Measurements from ENCODE around the gene TMEM120A. TPM values are rescaled to one million over a fixed set of nuclear protein-coding genes. Genes with fewer than 3 reads are reported as not detected.
A peak's percentile ranks its signal among the peaks of the same experiment; 100 is the strongest.

Gene TMEM120A
- total and polyA plus RNA-seq, 2 donors from 2014 or later, result 47.0 to 141 TPM

DNA sequence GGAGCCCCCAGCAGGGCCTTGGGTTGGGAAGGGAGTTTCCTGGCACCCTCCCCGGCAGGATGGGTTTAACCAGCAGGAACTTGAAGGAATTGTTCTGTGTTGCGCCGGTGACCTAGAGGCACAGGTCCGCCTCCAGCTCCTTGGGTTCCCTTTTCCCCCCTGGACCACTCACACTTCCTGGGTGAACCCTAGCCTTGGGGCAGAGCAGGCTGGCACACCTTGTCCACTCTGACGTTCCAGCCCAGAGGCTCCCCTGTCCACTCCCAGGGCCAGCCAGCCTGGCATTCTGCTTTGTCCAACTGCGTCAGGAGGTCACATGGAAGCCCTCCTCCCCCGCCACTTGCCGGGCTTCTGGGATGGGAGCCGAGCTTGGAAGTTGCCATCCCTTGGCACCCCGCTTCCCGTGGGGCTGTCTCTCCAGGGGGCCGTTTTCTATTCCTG is 25.8 kb downstream of the TMEM120A start:
- peaks cover 0 to 42% (median 38%) of the 10 kb centered on the region in 3 donors for H3K4me1 ChIP-seq (ENCODE audit: control insufficient read depth in 2 of 3, insufficient read depth in 2 of 3, low read depth in 1 of 3, low read length in 3 of 3)
- H3K9ac ChIP-seq (ENCODE audit: low read length in 3 of 3), result no peak overlapping the region
- DNase-seq (no peak), FAIRE-seq (no peak)
- no peak overlapping the region for H3K4me3 ChIP-seq (ENCODE audit: low read length in 3 of 3)
- intact Hi-C loops (cut with DNase I), result no loop called here
- peak overlapping the region; percentile 76 to 89 for H3K27ac ChIP-seq (ENCODE audit: low read depth in 2 of 2, low read length in 2 of 2)
- no peaks in the 10 kb centered on the region for H3K27me3 ChIP-seq (ENCODE audit: control insufficient read depth, insufficient read depth, low read length)
- H3K9me3 ChIP-seq (ENCODE audit: control insufficient read depth in 2 of 3, insufficient read depth in 1 of 3, low read length in 3 of 3), result no peaks in the 10 kb centered on the region
- peaks cover 0 to 3% (median 0%) of the 10 kb centered on the region in 3 donors for H3K36me3 ChIP-seq (ENCODE audit: control insufficient read depth in 2 of 3, insufficient read depth in 3 of 3, low read length in 3 of 3)
- no peak for TF ChIP-seq CTCF (IDR thresholded peaks at IDR 0.05; ENCODE audit: borderline replicate concordance, extremely low read depth, insufficient read depth)

DNA sequence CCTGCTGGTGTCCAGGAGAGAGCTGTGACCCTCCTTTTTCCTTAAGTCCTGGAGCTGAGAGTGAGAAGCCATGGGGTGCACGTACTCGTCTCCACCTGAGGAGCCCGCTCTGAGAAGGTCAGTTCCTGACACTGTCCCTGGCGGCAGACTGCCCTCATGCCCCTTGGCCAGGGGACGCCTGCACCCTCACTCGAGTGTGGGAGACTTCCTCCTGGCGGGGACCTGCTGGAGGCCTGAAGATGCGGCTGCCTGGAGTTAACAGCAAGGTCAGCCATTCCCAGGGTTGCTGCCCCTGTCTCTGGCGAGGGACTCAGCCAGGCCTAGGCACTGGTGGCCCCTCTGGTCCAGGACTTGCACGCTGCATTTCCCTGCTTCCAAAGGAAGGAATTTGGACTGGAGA is 26.4 kb downstream of the TMEM120A start:
- no peaks in the 10 kb centered on the region for H3K27me3 ChIP-seq (ENCODE audit: control insufficient read depth, insufficient read depth, low read length)
- H3K9me3 ChIP-seq (ENCODE audit: control insufficient read depth in 2 of 3, insufficient read depth in 1 of 3, low read length in 3 of 3), result no peaks in the 10 kb centered on the region
- intact Hi-C loops (cut with DNase I), result no loop called here
- DNase-seq (no peak), FAIRE-seq (no peak)
- peak overlapping the region; percentile 71 to 89 for H3K27ac ChIP-seq (ENCODE audit: low read depth in 2 of 2, low read length in 2 of 2)
- no peak overlapping the region for H3K4me3 ChIP-seq (ENCODE audit: low read length in 3 of 3)
- TF ChIP-seq CTCF (IDR thresholded peaks at IDR 0.05; ENCODE audit: borderline replicate concordance, extremely low read depth, insufficient read depth), result no peak
- H3K9ac ChIP-seq (ENCODE audit: low read length in 3 of 3), result no peak overlapping the region
- H3K36me3 ChIP-seq (ENCODE audit: control insufficient read depth in 2 of 3, insufficient read depth in 3 of 3, low read length in 3 of 3), result no peaks in the 10 kb centered on the region
- H3K4me1 ChIP-seq (ENCODE audit: control insufficient read depth in 2 of 3, insufficient read depth in 2 of 3, low read depth in 1 of 3, low read length in 3 of 3), result peaks cover 0 to 46% (median 42%) of the 10 kb centered on the region in 3 donors

- intact Hi-C loops (cut with DNase I), result no loop called here
- Histone ChIP-seq H3K4me1 (ENCODE audit: control insufficient read depth in 2 of 3, insufficient read depth in 2 of 3, low read depth in 1 of 3, low read length in 3 of 3) (peaks cover 0 to 51% (median 45%) of the 10 kb centered on the region in 3 donors), H3K4me3 (ENCODE audit: low read length in 3 of 3) (no peak overlapping the region), H3K9me3 (ENCODE audit: control insufficient read depth in 2 of 3, insufficient read depth in 1 of 3, low read length in 3 of 3) (no peaks in the 10 kb centered on the region), H3K27me3 (ENCODE audit: control insufficient read depth, insufficient read depth, low read length) (no peaks in the 10 kb centered on the region), H3K36me3 (ENCODE audit: control insufficient read depth in 2 of 3, insufficient read depth in 3 of 3, low read length in 3 of 3) (no peaks in the 10 kb centered on the region), H3K9ac (ENCODE audit: low read length in 3 of 3) (peak overlapping the region in 1 of 3 donors; percentile 40), H3K27ac (ENCODE audit: low read depth in 2 of 2, low read length in 2 of 2) (peak overlapping the region; percentile 71 to 89)
- no peak for TF ChIP-seq CTCF (IDR thresholded peaks at IDR 0.05; ENCODE audit: borderline replicate concordance, extremely low read depth, insufficient read depth)
- FAIRE-seq (no peak), DNase-seq (peak in 4 of 5 donors; percentile 75 to 95 (median 84))
These were observed 26.9 kb downstream of the TMEM120A start for GRCh38 chr7:75967487-75967997.

DNA sequence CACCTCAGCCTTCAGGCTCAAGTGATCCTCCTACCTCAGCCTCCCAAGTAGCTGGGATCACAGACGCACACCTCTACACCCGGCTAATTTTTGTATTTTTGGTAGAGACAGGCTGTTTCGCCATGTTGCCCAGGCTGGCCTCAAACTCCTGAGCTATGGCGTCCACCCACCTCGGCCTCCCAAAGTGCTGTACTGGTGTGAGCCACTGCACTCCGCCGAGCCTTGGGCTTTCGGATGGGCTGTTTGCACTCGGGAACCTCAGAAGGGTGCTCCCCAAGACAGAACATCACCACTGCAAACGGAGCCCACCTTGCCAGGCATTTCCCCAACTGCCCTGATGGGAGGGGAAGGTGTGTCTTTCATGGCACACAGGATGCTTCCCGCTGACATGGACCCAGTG is 27.3 kb downstream of the TMEM120A start:
- no peak for DNase-seq
- H3K4me3 ChIP-seq (ENCODE audit: low read length in 3 of 3), result no peak overlapping the region
- H3K27ac ChIP-seq (ENCODE audit: low read depth in 2 of 2, low read length in 2 of 2), result peak overlapping the region; percentile 71 to 89
- H3K27me3 ChIP-seq (ENCODE audit: control insufficient read depth, insufficient read depth, low read length), result no peaks in the 10 kb centered on the region
- peaks cover 0 to 55% (median 48%) of the 10 kb centered on the region in 3 donors for H3K4me1 ChIP-seq (ENCODE audit: control insufficient read depth in 2 of 3, insufficient read depth in 2 of 3, low read depth in 1 of 3, low read length in 3 of 3)
- H3K9me3 ChIP-seq (ENCODE audit: control insufficient read depth in 2 of 3, insufficient read depth in 1 of 3, low read length in 3 of 3), result no peaks in the 10 kb centered on the region
- intact Hi-C loops (cut with DNase I), result no loop called here
- no peak for FAIRE-seq
- TF ChIP-seq CTCF (IDR thresholded peaks at IDR 0.05; ENCODE audit: borderline replicate concordance, extremely low read depth, insufficient read depth), result no peak
- no peaks in the 10 kb centered on the region for H3K36me3 ChIP-seq (ENCODE audit: control insufficient read depth in 2 of 3, insufficient read depth in 3 of 3, low read length in 3 of 3)
- peak overlapping the region in 1 of 3 donors; percentile 40 for H3K9ac ChIP-seq (ENCODE audit: low read length in 3 of 3)
